CD4-positive, alpha-beta T cell treated with Interferon alpha-2 for 1 hour (primary cell): ENCODE data around the gene SLC8A1.

Source experiments
- DNase-seq, 2 donors: peaks; one replicate each; pipeline ENCODE4 v3.0.0-alpha.2; 2020 to 2022

SLC8A1 gene

GRCh38 chr2:40178971-40179370 lies 272.9 kb downstream of the SLC8A1 start:
- DNase-seq = no peak

GRCh38 chr2:40178171-40178778 lies 273.6 kb downstream of the SLC8A1 start:
- no peak for DNase-seq

GRCh38 chr2:40177366-40177765 lies 274.5 kb downstream of the SLC8A1 start:
- DNase-seq = no peak

- no peak for DNase-seq
Measured at GRCh38 chr2:40173276-40173675, 278.6 kb downstream of the SLC8A1 start.

GRCh38 chr2:40169856-40170255 lies 282.0 kb downstream of the SLC8A1 start:
- DNase-seq = no peak

GRCh38 chr2:40169430-40169829 lies 282.5 kb downstream of the SLC8A1 start:
- DNase-seq = no peak

GRCh38 chr2:40168546-40168945 lies 283.3 kb downstream of the SLC8A1 start:
- no peak for DNase-seq

- no peak for DNase-seq
Measured at GRCh38 chr2:40168032-40168431, 283.9 kb downstream of the SLC8A1 start.

- DNase-seq = no peak
Measured at GRCh38 chr2:40166006-40166405, 285.9 kb downstream of the SLC8A1 start.

- DNase-seq = no peak
Measured at GRCh38 chr2:40165509-40165844, 286.4 kb downstream of the SLC8A1 start.

- DNase-seq = no peak
Measured at GRCh38 chr2:40164736-40165508, 287.0 kb downstream of the SLC8A1 start.

GRCh38 chr2:40161986-40162385 lies 289.9 kb downstream of the SLC8A1 start:
- DNase-seq = no peak

- DNase-seq = no peak
Measured at GRCh38 chr2:40160751-40161218, 291.1 kb downstream of the SLC8A1 start.

- no peak for DNase-seq
Measured at GRCh38 chr2:40159333-40159732, 292.6 kb downstream of the SLC8A1 start.

GRCh38 chr2:40158781-40159180 lies 293.1 kb downstream of the SLC8A1 start:
- no peak for DNase-seq

- DNase-seq = no peak
Measured at GRCh38 chr2:40155728-40156127, 296.2 kb downstream of the SLC8A1 start.

GRCh38 chr2:40150266-40150665 lies 301.6 kb downstream of the SLC8A1 start:
- no peak for DNase-seq

- DNase-seq = peak in 1 of 2 donors; percentile 12
Measured at GRCh38 chr2:40148334-40148733, 303.6 kb downstream of the SLC8A1 start.

GRCh38 chr2:40147360-40147759 lies 304.5 kb downstream of the SLC8A1 start:
- DNase-seq = no peak

- DNase-seq = no peak
Measured at GRCh38 chr2:40144022-40144421, 307.9 kb downstream of the SLC8A1 start.

GRCh38 chr2:40138314-40138713 lies 313.6 kb downstream of the SLC8A1 start:
- DNase-seq = no peak

- no peak for DNase-seq
Measured at GRCh38 chr2:40131081-40131704, 320.7 kb downstream of the SLC8A1 start.

- no peak for DNase-seq
Measured at GRCh38 chr2:40130251-40130994, 321.5 kb downstream of the SLC8A1 start.
